ENCODE results near the gene B3GNT9.

Gene B3GNT9

DNA sequence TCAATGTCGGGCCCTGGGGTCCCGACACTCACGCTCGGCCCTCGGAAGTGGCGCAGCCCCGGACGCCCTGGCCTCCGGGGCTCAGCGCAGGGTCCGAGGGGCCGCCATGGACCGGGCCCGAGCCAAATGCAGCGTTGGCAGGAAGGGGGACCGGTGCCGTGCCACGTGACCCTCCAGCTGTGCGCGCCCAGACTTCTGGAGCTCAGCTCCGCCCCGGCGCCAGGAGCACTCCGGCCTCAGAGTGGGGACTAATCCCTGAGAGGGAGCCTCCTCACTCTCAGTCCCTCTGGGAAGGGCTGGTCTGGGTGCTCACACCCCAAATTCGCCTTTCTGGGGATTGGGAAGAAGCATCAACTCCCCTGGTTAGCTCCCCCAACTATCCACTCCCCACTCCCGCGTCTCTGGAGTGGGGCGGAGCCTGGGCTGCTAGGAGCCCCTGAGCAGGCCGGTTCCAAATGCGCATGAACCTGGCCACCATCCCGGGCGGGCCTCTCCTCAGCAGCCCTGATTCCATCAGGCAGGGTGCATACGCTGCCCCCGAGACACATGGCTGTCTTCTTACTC lies at the start of gene B3GNT9:
Gene B3GNT9 (minus strand): TSS at position 166 of the 564 bp plus-strand sequence. CDS start 513 bp downstream, outside the sequence.
- peak; percentile 67 for DNase-seq

GRCh38 chr16:67200491-67200890 lies 49.7 kb upstream of the B3GNT9 start:
- no peak for DNase-seq

- DNase-seq = no peak
Measured at GRCh38 chr16:67199808-67200198, 49.0 kb upstream of the B3GNT9 start.

DNA sequence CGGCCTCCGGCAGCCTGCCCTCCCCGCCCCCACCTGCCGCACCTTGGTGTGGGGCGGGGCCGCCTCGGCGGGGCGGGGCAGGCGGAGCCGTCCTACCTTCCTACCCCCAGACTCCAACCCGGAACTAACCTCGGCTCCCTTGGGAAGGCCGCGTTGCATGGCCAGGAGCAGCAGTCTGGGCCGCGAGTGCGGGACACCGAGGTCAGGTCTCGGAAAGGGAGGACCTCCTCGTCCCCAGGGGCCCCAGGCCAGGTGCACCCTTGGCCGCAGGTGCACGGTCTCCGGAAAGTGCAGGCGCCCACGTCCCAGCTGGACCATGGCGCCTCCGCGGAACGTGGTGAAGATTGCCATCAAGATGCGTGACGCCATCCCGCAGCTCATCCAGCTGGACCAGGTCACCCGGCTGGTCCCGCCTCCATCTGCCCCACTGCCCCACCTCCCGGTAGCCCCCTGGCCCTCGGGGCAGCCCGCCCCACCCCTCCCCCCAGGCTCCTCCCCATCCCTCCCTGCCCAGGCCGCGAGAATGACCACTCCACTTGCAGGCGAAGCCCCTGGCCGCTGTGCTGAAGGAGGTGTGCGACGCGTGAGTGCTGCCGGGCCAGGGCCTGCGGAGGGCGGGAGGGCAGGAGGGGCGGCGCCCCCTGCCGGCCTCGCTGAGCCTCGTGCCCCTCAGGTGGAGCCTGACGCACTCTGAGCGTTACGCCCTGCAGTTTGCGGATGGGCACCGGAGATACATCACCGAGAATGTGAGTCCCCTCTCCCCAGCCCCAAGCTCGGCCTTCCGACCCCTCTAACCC lies 48.4 kb upstream of the B3GNT9 start, which contains the start of gene ELMO3:
Gene ELMO3 (plus strand): TSS at position 121 of the 797 bp plus-strand sequence. CDS start 196 bp downstream, at position 317.
- DNase-seq = no peak

DNA sequence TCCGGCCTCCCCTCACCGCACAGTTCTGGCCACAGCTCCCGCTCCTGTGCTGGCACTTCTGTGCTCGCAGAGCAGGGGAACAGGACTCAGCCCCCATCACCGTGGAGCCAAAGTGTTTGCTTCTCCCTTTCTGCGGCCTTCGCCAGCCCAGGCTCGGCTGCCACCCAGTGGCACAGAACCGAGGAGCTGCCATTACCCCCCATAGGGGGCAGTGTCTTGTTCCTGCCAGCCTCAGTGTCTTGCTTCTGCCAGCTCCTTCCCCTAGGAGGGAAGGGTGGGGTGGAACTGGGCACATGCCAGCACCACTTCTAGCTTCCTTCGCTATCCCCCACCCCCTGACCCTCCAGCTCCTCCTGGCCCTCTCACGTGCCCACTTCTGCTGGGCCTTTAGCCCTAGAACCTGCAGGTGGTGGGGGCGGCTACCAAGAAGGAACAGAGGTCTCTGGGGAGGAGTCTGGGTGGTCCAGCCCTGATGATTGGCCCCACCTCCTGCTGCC lies 47.5 kb upstream of the B3GNT9 start:
- no peak for DNase-seq

DNA sequence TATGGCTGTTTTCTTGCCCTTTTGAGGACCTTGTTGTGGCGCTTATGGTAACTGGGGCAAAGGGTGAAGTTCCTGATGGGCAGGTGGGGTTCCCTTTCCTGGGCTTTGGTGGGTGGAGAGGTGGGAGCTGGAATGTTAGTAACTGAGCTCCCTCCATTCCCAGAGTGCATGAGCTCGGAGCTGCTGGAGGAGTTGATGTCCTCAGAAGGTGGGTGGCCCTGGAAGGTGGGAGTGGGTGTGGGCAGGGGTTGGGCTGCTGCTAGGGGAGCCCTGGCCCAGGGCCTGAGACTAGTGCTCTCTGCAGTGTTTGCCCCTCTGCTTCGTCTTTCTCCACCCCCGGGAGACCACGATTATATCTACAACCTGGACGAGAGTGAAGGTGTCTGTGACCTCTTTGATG lies 46.9 kb upstream of the B3GNT9 start:
- no peak for DNase-seq

GRCh38 chr16:67196881-67197280 lies 46.1 kb upstream of the B3GNT9 start:
- no peak for DNase-seq

GRCh38 chr16:67195676-67196075 lies 44.9 kb upstream of the B3GNT9 start:
- DNase-seq = no peak

- no peak for DNase-seq
Measured at GRCh38 chr16:67194260-67194659, 43.5 kb upstream of the B3GNT9 start.

- DNase-seq = no peak
Measured at GRCh38 chr16:67193536-67193935, 42.7 kb upstream of the B3GNT9 start.

DNA sequence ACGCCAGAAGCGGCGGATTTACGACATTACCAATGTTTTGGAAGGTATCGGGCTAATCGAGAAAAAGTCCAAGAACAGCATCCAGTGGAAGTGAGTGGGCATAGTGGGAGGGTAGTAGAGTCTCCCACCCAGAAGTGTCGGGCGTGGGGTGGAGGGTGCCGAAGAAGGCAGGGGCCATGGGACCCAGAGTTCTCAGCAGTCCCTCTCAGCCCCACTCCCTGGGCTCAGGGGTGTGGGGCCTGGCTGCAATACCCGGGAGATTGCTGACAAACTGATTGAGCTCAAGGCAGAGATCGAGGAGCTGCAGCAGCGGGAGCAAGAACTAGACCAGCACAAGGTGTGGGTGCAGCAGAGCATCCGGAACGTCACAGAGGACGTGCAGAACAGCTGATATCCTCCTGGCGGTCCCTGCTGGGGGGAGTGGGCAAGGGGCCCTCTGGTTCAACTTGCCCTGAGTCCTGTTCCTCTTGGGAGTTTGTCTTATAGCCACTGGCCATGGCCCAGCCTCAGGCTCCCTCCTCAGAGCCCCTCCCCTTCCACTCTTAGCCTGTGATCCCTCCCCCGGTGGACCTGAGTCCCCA lies 42.1 kb upstream of the B3GNT9 start:
- DNase-seq = no peak

DNA sequence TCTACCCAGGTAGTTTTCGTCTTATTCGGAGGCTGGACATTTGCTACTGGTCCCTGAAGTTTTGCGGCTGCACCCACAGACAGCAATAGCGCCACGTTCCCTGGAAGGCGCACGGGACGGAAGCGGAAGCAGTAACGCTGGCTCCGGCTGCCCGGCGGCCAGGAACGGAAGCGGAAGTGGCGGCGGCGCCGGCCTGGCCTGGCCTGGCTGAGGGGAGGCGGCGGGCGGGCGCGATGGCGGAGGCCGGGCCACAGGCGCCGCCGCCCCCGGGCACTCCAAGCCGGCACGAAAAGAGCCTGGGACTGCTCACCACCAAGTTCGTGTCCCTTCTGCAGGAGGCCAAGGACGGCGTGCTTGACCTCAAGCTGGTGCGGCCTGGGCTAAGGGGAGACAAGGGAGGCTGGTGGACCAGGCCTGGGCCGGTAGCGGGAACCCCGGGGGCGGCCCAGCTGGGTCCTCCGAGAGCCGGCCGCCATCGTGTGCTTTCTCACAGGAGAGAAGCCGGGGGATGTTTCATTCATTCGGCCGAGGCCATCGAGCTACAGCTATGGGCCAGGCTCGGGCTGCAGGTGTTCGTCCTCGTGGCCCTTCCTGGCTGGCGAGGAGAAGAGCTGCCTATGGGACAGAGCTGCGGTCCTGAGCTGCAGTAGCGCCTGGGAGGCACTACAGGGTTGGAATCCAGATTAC lies 41.3 kb upstream of the B3GNT9 start, which contains the start of gene E2F4:
Gene E2F4 (plus strand): TSS at position 161 of the 687 bp plus-strand sequence. CDS start 73 bp downstream, at position 234.
- peak; percentile 93 for DNase-seq

GRCh38 chr16:67191411-67191994 lies 40.7 kb upstream of the B3GNT9 start:
- DNase-seq = no peak

DNA sequence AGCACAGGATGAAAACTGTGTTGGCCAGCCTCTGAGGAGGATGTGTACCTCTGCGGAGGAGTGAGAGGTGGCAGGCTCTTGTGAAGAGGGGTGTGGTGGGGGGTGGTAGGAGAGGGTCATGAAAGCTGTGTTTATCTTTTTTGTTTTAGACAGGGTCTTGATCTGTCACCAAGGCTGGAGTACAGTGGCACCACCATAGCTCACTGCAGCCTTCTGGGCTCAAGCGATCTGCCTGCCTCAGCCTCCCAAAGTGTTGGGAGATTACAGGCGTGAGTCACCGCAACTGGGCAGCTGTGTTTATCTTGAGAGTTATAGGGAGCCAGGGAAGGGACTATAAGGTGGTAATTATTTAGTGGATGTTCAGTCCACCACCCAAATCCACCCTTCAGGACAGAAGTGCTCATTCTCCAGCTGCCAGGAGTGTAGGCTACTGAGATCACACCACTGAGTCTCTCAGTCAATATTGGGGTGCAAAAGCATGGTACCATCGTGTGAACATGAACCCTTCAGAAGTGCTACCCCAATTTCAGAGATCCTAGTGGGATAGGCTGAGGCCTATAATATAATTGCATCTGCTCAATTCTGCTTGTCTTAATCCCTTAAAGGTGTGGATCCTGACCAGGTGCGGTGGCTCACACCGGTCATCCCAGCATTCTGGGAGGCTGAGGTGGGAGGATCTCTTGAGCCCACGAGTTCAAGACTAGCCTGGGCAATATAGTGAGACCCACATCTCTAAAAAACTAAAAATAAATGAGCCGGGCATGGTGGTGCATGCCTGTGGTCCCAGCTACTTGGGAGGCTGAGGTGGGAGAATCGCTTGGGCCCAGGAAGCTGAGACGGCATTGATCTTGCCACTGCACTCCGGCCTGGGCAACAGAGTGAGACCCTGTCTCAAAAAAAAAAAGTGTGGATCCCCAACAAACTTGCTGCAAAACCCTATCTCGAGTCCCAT lies 39.9 kb upstream of the B3GNT9 start:
- no peak for DNase-seq

GRCh38 chr16:67190041-67190440 lies 39.2 kb upstream of the B3GNT9 start, which contains the start of gene EXOC3L1:
Gene EXOC3L1, minus strand, starts transcription at chr16:67190136. Its CDS starts 460 bp downstream, at chr16:67189676.
- no peak for DNase-seq

- DNase-seq = no peak
Measured at GRCh38 chr16:67188798-67189197, 38.0 kb upstream of the B3GNT9 start.

- DNase-seq = no peak
Measured at GRCh38 chr16:67188323-67188722, 37.5 kb upstream of the B3GNT9 start.

DNA sequence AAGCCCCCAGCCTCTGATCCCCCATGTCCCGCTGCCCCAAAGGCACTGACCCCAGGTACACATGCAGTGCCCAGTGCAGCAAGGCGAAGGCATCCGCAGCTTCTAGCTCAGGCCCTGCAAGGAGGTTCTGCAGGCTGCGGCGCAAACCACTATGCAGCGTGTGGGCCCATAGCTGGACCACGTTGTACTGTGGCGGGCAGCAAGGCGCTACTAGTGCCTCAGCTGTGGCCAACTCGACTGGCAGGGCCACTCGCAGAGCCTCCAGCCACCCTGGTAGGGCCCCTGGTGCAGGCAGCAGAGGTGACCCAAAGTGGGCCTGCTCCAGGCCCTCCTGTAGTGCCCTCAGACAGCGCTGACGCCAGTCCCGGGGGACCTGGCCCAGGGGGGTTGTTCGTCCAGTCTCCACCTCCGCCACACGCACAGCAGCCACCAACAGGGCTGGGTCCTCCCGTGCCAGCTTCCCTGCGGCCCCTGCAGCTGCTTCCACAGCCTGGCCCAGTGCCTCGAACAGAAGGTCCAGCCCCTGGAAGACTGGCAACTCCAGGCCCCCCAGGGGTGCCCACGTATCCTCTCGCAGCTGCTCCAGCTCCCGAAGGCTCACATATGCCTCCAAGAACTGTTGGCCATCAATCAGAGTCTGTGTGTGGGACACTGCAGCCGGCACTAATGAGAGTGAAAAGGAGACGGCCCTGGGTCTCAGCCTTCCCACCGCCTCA lies 36.5 kb upstream of the B3GNT9 start:
- DNase-seq = no peak

- DNase-seq = no peak
Measured at GRCh38 chr16:67186550-67186950, 35.8 kb upstream of the B3GNT9 start.

- no peak for DNase-seq
Measured at GRCh38 chr16:67185651-67186134, 34.9 kb upstream of the B3GNT9 start.
